Central memory CD8-positive, alpha-beta T cell (primary cell): ENCODE results near the gene PITPNC1.
A peak's percentile ranks its signal among the peaks of the same experiment; 100 is the strongest.

Experiments
- ATAC-seq: fragments of 150-1000 bp; cut with Tn5 transposase; replicated peaks from 2 replicates; pipeline ENCODE4 v1.10.0; 2022; ENCODE audit warnings: mild to moderate bottlenecking, moderate FRiP score, moderate number of reproducible peaks; ENCODE audit not compliant: poor library complexity, severe bottlenecking; ENCODE audit errors: extremely low read depth
- DNase-seq, 2 donors: peaks; one replicate each; pipeline ENCODE4 v3.0.0; 2021; ENCODE audit warnings: low spot score in 2 of 2
- H3K27ac Mint-ChIP-seq: one replicate; pipeline ENCODE4 v1.8.0; 2022; ENCODE audit warnings: low read depth, mild to moderate bottlenecking, moderate library complexity, mixed read lengths
- H3K27me3 Mint-ChIP-seq: one replicate; pipeline ENCODE4 v1.8.0; 2022; ENCODE audit warnings: mixed read lengths
- H3K36me3 Mint-ChIP-seq: one replicate; pipeline ENCODE4 v1.8.0; 2022; ENCODE audit warnings: mild to moderate bottlenecking, moderate library complexity, mixed read lengths; ENCODE audit not compliant: insufficient read depth
- H3K4me1 Mint-ChIP-seq: one replicate; pipeline ENCODE4 v1.8.0; 2022; ENCODE audit warnings: mixed read lengths
- H3K4me3 Mint-ChIP-seq: one replicate; pipeline ENCODE4 v1.8.0; 2022; ENCODE audit warnings: mild to moderate bottlenecking, moderate library complexity, mixed read lengths
- H3K9me3 Mint-ChIP-seq: one replicate; pipeline ENCODE4 v1.8.0; 2022; ENCODE audit warnings: mixed read lengths

PITPNC1 gene

GRCh38 chr17:67431249-67432015 lies 54.4 kb downstream of the PITPNC1 start:
- ATAC-seq (no peak), DNase-seq (no peak)
- no peak overlapping the region for H3K4me3 Mint-ChIP-seq
- H3K36me3 Mint-ChIP-seq, result peaks cover 27% of the 10 kb centered on the region
- H3K27me3 Mint-ChIP-seq, result no peaks in the 10 kb centered on the region
- H3K4me1 Mint-ChIP-seq, result peaks cover 53% of the 10 kb centered on the region
- peak overlapping the region; percentile 96 for H3K27ac Mint-ChIP-seq
- no peaks in the 10 kb centered on the region for H3K9me3 Mint-ChIP-seq

- Mint-ChIP-seq H3K9me3 (no peaks in the 10 kb centered on the region), H3K4me1 (peaks cover 67% of the 10 kb centered on the region), H3K36me3 (peaks cover 25% of the 10 kb centered on the region), H3K27me3 (no peaks in the 10 kb centered on the region), H3K4me3 (peak overlapping the region; percentile 66), H3K27ac (peak overlapping the region; percentile 96)
- ATAC-seq (no peak), DNase-seq (no peak)
These were observed 56.3 kb downstream of the PITPNC1 start for GRCh38 chr17:67433248-67433924.

- peak overlapping the region; percentile 96 for H3K27ac Mint-ChIP-seq
- peaks cover 25% of the 10 kb centered on the region for H3K36me3 Mint-ChIP-seq
- H3K9me3 Mint-ChIP-seq, result no peaks in the 10 kb centered on the region
- DNase-seq (peak; percentile 26 to 66), ATAC-seq (peak; percentile 66)
- H3K27me3 Mint-ChIP-seq, result no peaks in the 10 kb centered on the region
- H3K4me3 Mint-ChIP-seq, result peak overlapping the region; percentile 66
- H3K4me1 Mint-ChIP-seq, result peaks cover 72% of the 10 kb centered on the region
These were observed 57.0 kb downstream of the PITPNC1 start for GRCh38 chr17:67434061-67434525.

GRCh38 chr17:67435122-67435521 lies 58.0 kb downstream of the PITPNC1 start:
- ATAC-seq (peak; percentile 82), DNase-seq (peak; percentile 39 to 77)
- H3K36me3 Mint-ChIP-seq, result peaks cover 25% of the 10 kb centered on the region
- peak overlapping the region; percentile 66 for H3K4me3 Mint-ChIP-seq
- peaks cover 75% of the 10 kb centered on the region for H3K4me1 Mint-ChIP-seq
- H3K9me3 Mint-ChIP-seq, result no peaks in the 10 kb centered on the region
- peak overlapping the region; percentile 96 for H3K27ac Mint-ChIP-seq
- H3K27me3 Mint-ChIP-seq, result no peaks in the 10 kb centered on the region

GRCh38 chr17:67435786-67436185 lies 58.7 kb downstream of the PITPNC1 start:
- peaks cover 73% of the 10 kb centered on the region for H3K4me1 Mint-ChIP-seq
- peak; percentile 3 for ATAC-seq

GRCh38 chr17:67436233-67436632 lies 59.2 kb downstream of the PITPNC1 start:
- H3K9me3 Mint-ChIP-seq, result no peaks in the 10 kb centered on the region
- ATAC-seq, result no peak
- no peaks in the 10 kb centered on the region for H3K27me3 Mint-ChIP-seq
- peaks cover 73% of the 10 kb centered on the region for H3K4me1 Mint-ChIP-seq
- peaks cover 28% of the 10 kb centered on the region for H3K36me3 Mint-ChIP-seq
- no peak for DNase-seq
- peak overlapping the region; percentile 96 for H3K27ac Mint-ChIP-seq
- peak overlapping the region; percentile 26 for H3K4me3 Mint-ChIP-seq

More at GRCh38 chr17:67435786-67436185, 58.7 kb downstream of the PITPNC1 start:
- H3K27me3 Mint-ChIP-seq, result no peaks in the 10 kb centered on the region
- H3K9me3 Mint-ChIP-seq, result no peaks in the 10 kb centered on the region
- no peak for DNase-seq
- H3K27ac Mint-ChIP-seq, result peak overlapping the region; percentile 96
- peaks cover 25% of the 10 kb centered on the region for H3K36me3 Mint-ChIP-seq
- H3K4me3 Mint-ChIP-seq, result peak overlapping the region; percentile 66

- Mint-ChIP-seq H3K9me3 (no peaks in the 10 kb centered on the region), H3K36me3 (peaks cover 31% of the 10 kb centered on the region), H3K27ac (no peak overlapping the region), H3K27me3 (no peaks in the 10 kb centered on the region), H3K4me1 (peaks cover 72% of the 10 kb centered on the region), H3K4me3 (no peak overlapping the region)
- DNase-seq (no peak), ATAC-seq (no peak)
These were observed 61.6 kb downstream of the PITPNC1 start for GRCh38 chr17:67438667-67439066.

- no peaks in the 10 kb centered on the region for H3K27me3 Mint-ChIP-seq
- H3K36me3 Mint-ChIP-seq, result peaks cover 29% of the 10 kb centered on the region
- H3K27ac Mint-ChIP-seq, result peak overlapping the region; percentile 95
- H3K9me3 Mint-ChIP-seq, result no peaks in the 10 kb centered on the region
- peaks cover 72% of the 10 kb centered on the region for H3K4me1 Mint-ChIP-seq
- DNase-seq (no peak), ATAC-seq (no peak)
- H3K4me3 Mint-ChIP-seq, result peak overlapping the region; percentile 66
These were observed 62.2 kb downstream of the PITPNC1 start for GRCh38 chr17:67439269-67439668.

- Mint-ChIP-seq H3K9me3 (no peaks in the 10 kb centered on the region), H3K4me3 (peak overlapping the region; percentile 72), H3K27ac (peak overlapping the region; percentile 95), H3K36me3 (peaks cover 19% of the 10 kb centered on the region), H3K27me3 (no peaks in the 10 kb centered on the region), H3K4me1 (peaks cover 77% of the 10 kb centered on the region)
- DNase-seq, result no peak
- ATAC-seq, result no peak
These were observed 63.4 kb downstream of the PITPNC1 start for GRCh38 chr17:67440277-67441051.

GRCh38 chr17:67441052-67441895 lies 64.2 kb downstream of the PITPNC1 start:
- peak overlapping the region; percentile 95 for H3K27ac Mint-ChIP-seq
- H3K27me3 Mint-ChIP-seq, result no peaks in the 10 kb centered on the region
- peaks cover 69% of the 10 kb centered on the region for H3K4me1 Mint-ChIP-seq
- DNase-seq, result peak; percentile 46 to 80
- H3K36me3 Mint-ChIP-seq, result peaks cover 14% of the 10 kb centered on the region
- peak; percentile 91 for ATAC-seq
- H3K9me3 Mint-ChIP-seq, result no peaks in the 10 kb centered on the region
- peak overlapping the region; percentile 72 for H3K4me3 Mint-ChIP-seq

- Mint-ChIP-seq H3K27me3 (no peaks in the 10 kb centered on the region), H3K4me1 (peaks cover 63% of the 10 kb centered on the region), H3K36me3 (peaks cover 14% of the 10 kb centered on the region), H3K9me3 (no peaks in the 10 kb centered on the region), H3K4me3 (peak overlapping the region; percentile 72), H3K27ac (peak overlapping the region; percentile 95)
- ATAC-seq (no peak), DNase-seq (no peak)
These were observed 64.8 kb downstream of the PITPNC1 start for GRCh38 chr17:67441896-67442219.
